ENCODE results near the gene SEPTIN3. TPM values are rescaled to one million over a fixed set of nuclear protein-coding genes. Genes with fewer than 3 reads are reported as not detected.

Gene SEPTIN3
- total and polyA plus RNA-seq, 9 of the 15 experiments (the other 6 are each of a cell fraction or from before 2014, with no cell fraction given), result 0.06 TPM; not detected in 8

- TF ChIP-seq ZNF592 (IDR thresholded peaks at IDR 0.05), result 0 out of 2 replicates have a peak, but pooled peaks have one; percentile 22
- no peak; a peak in 1 of 4 replicates for TF ChIP-seq FOXK2 (conservative IDR thresholded peaks at IDR 0.05 in 1 of 2, IDR thresholded peaks at IDR 0.05 in 1 of 2; ENCODE audit: low read depth in 2 of 2)
- TF ChIP-seq THRA (IDR thresholded peaks at IDR 0.05), result no peak
- peak; percentile 94 for TF ChIP-seq RBM25 (IDR thresholded peaks at IDR 0.05; ENCODE audit: low read depth, low read length, severe bottlenecking)
- peak; percentile 89 for TF ChIP-seq RBFOX2 (IDR thresholded peaks at IDR 0.05; ENCODE audit: low read depth, low read length)
- no peak for TF ChIP-seq GATA2 (CRISPR knock-in tag; IDR thresholded peaks at IDR 0.05)
- TF ChIP-seq RFX7 (CRISPR knock-in tag; IDR thresholded peaks at IDR 0.05), result no peak
- TF ChIP-seq BMI1 (IDR thresholded peaks at IDR 0.05; ENCODE audit: low read length), result no peak
- TF ChIP-seq KLF13 (tag; IDR thresholded peaks at IDR 0.05; ENCODE audit: borderline replicate concordance, low read depth), result peak; percentile 76; the same call in 1 of the 2 replicates
- peak; percentile 57 to 73; a peak in 3 of 4 replicates for TF ChIP-seq MAZ (CRISPR knock-in tag; conservative IDR thresholded peaks at IDR 0.05 in 1 of 2, IDR thresholded peaks at IDR 0.05 in 1 of 2)
- TF ChIP-seq AFF1 (IDR thresholded peaks at IDR 0.05; ENCODE audit: low read depth in 1 of 2, partially characterized antibody in 2 of 2), result peak in 1 of 2 experiments; percentile 30
- no peak; the same call in 1 of the 2 replicates for TF ChIP-seq NFRKB (IDR thresholded peaks at IDR 0.05; ENCODE audit: low read depth)
- TF ChIP-seq ZNF12 (CRISPR knock-in tag; IDR thresholded peaks at IDR 0.05), result no peak
- no peak for TF ChIP-seq STAG1 (CRISPR knock-in tag; IDR thresholded peaks at IDR 0.05; ENCODE audit: borderline replicate concordance)
- TF ChIP-seq TFAP4 (CRISPR knock-in tag; IDR thresholded peaks at IDR 0.05; ENCODE audit: borderline replicate concordance), result peak; percentile 57
- TF ChIP-seq KHSRP (IDR thresholded peaks at IDR 0.05), result no peak
These were observed 22.4 kb upstream of the SEPTIN3 start, which contains the start of gene CENPM (continued) for GRCh38 chr22:41946629-41947423.
